Mucosa of descending colon (tissue), 3 donors: ENCODE results near the gene TNK2. TPM values are rescaled to one million over a fixed set of nuclear protein-coding genes. Genes with fewer than 3 reads are reported as not detected.

Experiments used
- ATAC-seq: fragments of 200-7000 bp; cut with Tn5 transposase; one replicate; pipeline ENCODE4 v1.9.1; 2020; ENCODE audit warnings: mild to moderate bottlenecking, moderate library complexity
- DNase-seq, 3 donors: peaks; one replicate each; pipeline ENCODE4 v3.0.0-alpha.2; 2020
- H3K36me3 ChIP-seq: fragments of 200-600 bp; one replicate; pipeline ENCODE4 v1.8.0; 2021; ENCODE audit warnings: low read depth, mild to moderate bottlenecking
- H3K4me1 ChIP-seq: fragments of 200-600 bp; one replicate; pipeline ENCODE4 v1.8.0; 2021; ENCODE audit warnings: low read depth, mild to moderate bottlenecking
- H3K4me3 ChIP-seq: fragments of 200-600 bp; one replicate; pipeline ENCODE4 v1.8.0; 2021; ENCODE audit warnings: mild to moderate bottlenecking
- H3K9me3 ChIP-seq: fragments of 200-600 bp; one replicate; pipeline ENCODE4 v1.8.0; 2021; ENCODE audit warnings: mild to moderate bottlenecking
- CTCF ChIP-seq: fragments of 200-600 bp; IDR thresholded peaks from one replicate; pipeline ENCODE4 v1.8.0; 2022; ENCODE audit warnings: antibody characterized with exemption, mild to moderate bottlenecking
- intact Hi-C, 2 donors: fragments of 100-400 bp; cut with DNase I in 1 of 2; cut with micrococcal nuclease in 1 of 2; formaldehyde crosslinking; loops; one replicate each; pipeline versions ENCODE4 v1.11.0 to v1.11.1; 2022; cut with DNase I, micrococcal nuclease
- total RNA-seq, 3 donors: library from RNA; stranded (reverse); fragmentation: NEBNext Ultra II Directional in 2 of 3; extraction: Animal tissue kit (Norgen Biotek cat#: 25700) in 2 of 3; gene quantifications; one replicate each; pipeline versions ENCODE4 v1.2.1 to v1.2.4, GENCODE V29; 2021 to 2023
- donor health status: DM: no; HTN: no; CAD: no; lungs with moderate emphysema.
- donor health status: DM: no; HTN: no; CAD: no.
- donor health status: DM: no; HTN: yes; CAD: no.

Gene TNK2
- total RNA-seq, 3 donors from 2014 or later = 16.8 to 61.1 (median 28.0) TPM

- ATAC-seq (peak; percentile 14), DNase-seq (peak in 2 of 3 donors; percentile 44 to 55)
- TF ChIP-seq CTCF = no peak
- H3K36me3 ChIP-seq = no peaks in the 10 kb centered on the region
- no peaks in the 10 kb centered on the region for H3K4me1 ChIP-seq
- H3K4me3 ChIP-seq = no peak overlapping the region
- intact Hi-C loops = loop anchor here (2.0 to 5.0 kb wide), 2 partner anchors 40 to 63 kb away; no protein-coding TSS in a partner anchor
- H3K9me3 ChIP-seq = no peaks in the 10 kb centered on the region
These were observed 53.6 kb downstream of the TNK2 start for GRCh38 chr3:195854628-195855294.

- ATAC-seq (no peak), DNase-seq (no peak)
- Histone ChIP-seq H3K4me1 (peaks cover 3% of the 10 kb centered on the region), H3K4me3 (no peak overlapping the region), H3K36me3 (no peaks in the 10 kb centered on the region), H3K9me3 (no peaks in the 10 kb centered on the region)
- TF ChIP-seq CTCF = no peak
- intact Hi-C loops = loop anchor here in 1 of 2 donors (2.0 kb wide), 1 partner anchor 41 kb away; no protein-coding TSS in a partner anchor
These were observed 54.4 kb downstream of the TNK2 start for GRCh38 chr3:195853996-195854395.

GRCh38 chr3:195853036-195853435 lies 55.3 kb downstream of the TNK2 start:
- ATAC-seq = no peak
- intact Hi-C loops = no loop called here
- Histone ChIP-seq H3K9me3 (no peaks in the 10 kb centered on the region), H3K36me3 (no peaks in the 10 kb centered on the region), H3K4me1 (peaks cover 3% of the 10 kb centered on the region), H3K4me3 (no peak overlapping the region)
- DNase-seq = peak in 1 of 3 donors; percentile 46
- TF ChIP-seq CTCF = no peak

GRCh38 chr3:195850857-195851543 lies 57.4 kb downstream of the TNK2 start:
- no peak overlapping the region for H3K4me3 ChIP-seq
- no peaks in the 10 kb centered on the region for H3K9me3 ChIP-seq
- DNase-seq = peak; percentile 73 to 98 (median 84)
- peak; percentile 82 for ATAC-seq
- H3K4me1 ChIP-seq = peaks cover 3% of the 10 kb centered on the region
- peak; percentile 100 for TF ChIP-seq CTCF
- H3K36me3 ChIP-seq = no peaks in the 10 kb centered on the region
- intact Hi-C loops = no loop called here

GRCh38 chr3:195849322-195850074 lies 58.9 kb downstream of the TNK2 start:
- no peak overlapping the region for H3K4me3 ChIP-seq
- H3K9me3 ChIP-seq = no peaks in the 10 kb centered on the region
- intact Hi-C loops = no loop called here
- DNase-seq = peak; percentile 47 to 83 (median 74)
- ATAC-seq = peak; percentile 84
- TF ChIP-seq CTCF = no peak
- H3K4me1 ChIP-seq = peaks cover 3% of the 10 kb centered on the region
- no peaks in the 10 kb centered on the region for H3K36me3 ChIP-seq
